CD14-positive monocyte (primary cell): Measurements from ENCODE around the gene ANAPC13. TPM values are rescaled to one million over a fixed set of nuclear protein-coding genes. Genes with fewer than 3 reads are reported as not detected.

Experiments used
- DNase-seq, 3 donors: peaks; one replicate each; pipeline ENCODE4 v3.0.0-alpha.2; 2011 to 2022
- H2AFZ ChIP-seq: 2 replicates; pipeline ENCODE4 v1.6.0; 2012; ENCODE audit warnings: mild to moderate bottlenecking, low read depth, low read length, inconsistent platforms; ENCODE audit not compliant: insufficient read depth, poor library complexity, severe bottlenecking
- H3K27ac ChIP-seq, 2 donors: 1 replicate in 1 of 2; 2 replicates in 1 of 2; pipeline ENCODE4 v1.5.1; 2012 to 2013; ENCODE audit warnings: low read length in 2 of 2, control low read depth in 1 of 2, inconsistent platforms in 1 of 2, low read depth in 1 of 2, mild to moderate bottlenecking in 1 of 2
- H3K27me3 ChIP-seq, 2 donors: one replicate each; pipeline versions ENCODE4 v1.6.0 to v1.6.1; 2011 to 2013; ENCODE audit warnings: low read length in 2 of 2; ENCODE audit not compliant: control insufficient read depth in 2 of 2, insufficient read depth in 2 of 2
- H3K36me3 ChIP-seq, 2 donors: replicated peaks in 1 of 2; 1 replicate in 1 of 2; 2 replicates in 1 of 2; pipeline versions ENCODE4 v1.5.1 to v1.6.1; 2012 to 2013; ENCODE audit warnings: low read length in 2 of 2, control low read depth in 1 of 2, inconsistent platforms in 1 of 2, mild to moderate bottlenecking in 1 of 2; ENCODE audit not compliant: insufficient read depth in 2 of 2, control insufficient read depth in 1 of 2
- H3K4me1 ChIP-seq, 2 donors: 1 replicate in 1 of 2; 2 replicates in 1 of 2; pipeline versions ENCODE4 v1.5.1 to v1.6.1; 2012 to 2013; ENCODE audit warnings: low read length in 2 of 2, control low read depth in 1 of 2, inconsistent platforms in 1 of 2, mild to moderate bottlenecking in 1 of 2, moderate library complexity in 1 of 2; ENCODE audit not compliant: insufficient read depth in 2 of 2, control insufficient read depth in 1 of 2
- H3K4me2 ChIP-seq: replicated peaks from 2 replicates; pipeline ENCODE3; 2012; ENCODE audit warnings: low read length, moderate library complexity, mild to moderate bottlenecking; ENCODE audit not compliant: poor library complexity, severe bottlenecking; ENCODE audit errors: extremely low read depth
- H3K4me3 ChIP-seq, 3 experiments: fragments of 200-600 bp in 1 of 3; sonication (generic) in 1 of 3; replicated peaks in 1 of 3; 1 replicate in 2 of 3; 2 replicates in 1 of 3; pipeline ENCODE4 v1.5.1; 2011 to 2013; ENCODE audit warnings: low read length in 3 of 3, mild to moderate bottlenecking in 3 of 3, control low read depth in 2 of 3, low read depth in 2 of 3, inconsistent platforms in 1 of 3, moderate library complexity in 1 of 3
- H3K79me2 ChIP-seq: 2 replicates; pipeline ENCODE4 v1.6.0; 2012; ENCODE audit warnings: mild to moderate bottlenecking, control low read depth, inconsistent platforms, low read length, moderate library complexity; ENCODE audit not compliant: insufficient read depth
- H3K9ac ChIP-seq: 2 replicates; pipeline ENCODE4 v1.6.0; 2017; ENCODE audit warnings: low read length, mild to moderate bottlenecking; ENCODE audit not compliant: insufficient read depth, poor library complexity, severe bottlenecking
- H3K9me3 ChIP-seq, 2 donors: replicated peaks in 1 of 2; 1 replicate in 1 of 2; 2 replicates in 1 of 2; pipeline versions ENCODE4 v1.5.1 to v1.6.1; 2012 to 2013; ENCODE audit warnings: low read length in 2 of 2, control low read depth in 1 of 2; ENCODE audit not compliant: control insufficient read depth in 1 of 2, insufficient read depth in 1 of 2
- H4K20me1 ChIP-seq: 2 replicates; pipeline ENCODE4 v1.6.0; 2012; ENCODE audit warnings: mild to moderate bottlenecking, low read length, control low read depth, moderate library complexity; ENCODE audit not compliant: insufficient read depth
- H3K27ac Mint-ChIP-seq, 7 donors: one replicate each; pipeline ENCODE4 v1.8.0; 2020; ENCODE audit warnings: mild to moderate bottlenecking in 7 of 7, mixed read lengths in 7 of 7, moderate library complexity in 6 of 7, inconsistent platforms in 2 of 7
- H3K27me3 Mint-ChIP-seq, 3 donors: one replicate each; pipeline ENCODE4 v1.8.0; 2021 to 2022; ENCODE audit warnings: low read depth in 3 of 3, mild to moderate bottlenecking in 3 of 3, mixed read lengths in 3 of 3, moderate library complexity in 3 of 3, inconsistent platforms in 1 of 3
- H3K36me3 Mint-ChIP-seq, 2 donors: one replicate each; pipeline ENCODE4 v1.8.0; 2020; ENCODE audit warnings: mixed read lengths in 2 of 2, inconsistent platforms in 1 of 2, mild to moderate bottlenecking in 1 of 2
- H3K4me1 Mint-ChIP-seq: one replicate; pipeline ENCODE4 v1.8.0; 2020; ENCODE audit warnings: mild to moderate bottlenecking, mixed read lengths
- H3K4me3 Mint-ChIP-seq, 2 donors: one replicate each; pipeline ENCODE4 v1.8.0; 2020; ENCODE audit warnings: mild to moderate bottlenecking in 2 of 2, mixed read lengths in 2 of 2, moderate library complexity in 1 of 2
- H3K9me3 Mint-ChIP-seq, 7 donors: one replicate each; pipeline ENCODE4 v1.8.0; 2020 to 2022; ENCODE audit warnings: mixed read lengths in 7 of 7, mild to moderate bottlenecking in 6 of 7, moderate library complexity in 6 of 7, inconsistent platforms in 2 of 7
- CTCF ChIP-seq: fragments of 200-600 bp; IDR thresholded peaks from one replicate; pipeline ENCODE4 v1.8.0; 2022; ENCODE audit warnings: antibody characterized with exemption, mild to moderate bottlenecking
- WGBS: methylation state at CpG from one replicate; pipeline ENCODE4 v1.1.5; 2013; ENCODE audit warnings: missing lambda C conversion rate; ENCODE audit not compliant: insufficient coverage; 5-methylcytosine and 5-hydroxymethylcytosine counted together
- intact Hi-C, 2 donors: fragments of 100-400 bp; cut with micrococcal nuclease; formaldehyde crosslinking; loops; one replicate each; pipeline versions ENCODE4 v1.15.0 to v1.15.1; 2023
- polyA plus RNA-seq, 3 donors: library from polyadenylated mRNA; depleted of rRNA in 1 of 3; unstranded in 2 of 3; stranded (reverse) in 1 of 3; fragments of 300-500 nt in 2 of 3; fragments of >200 nt in 1 of 3; fragmentation: Illumina TruSeq in 2 of 3; gene quantifications; 1 replicate in 2 of 3; 2 replicates in 1 of 3; pipeline ENCODE4 v1.2.3, GENCODE V29; 2012 to 2021

Gene ANAPC13
- polyA plus RNA-seq, 3 donors: 33.5 to 102 (median 92.4) TPM

- Histone ChIP-seq H3K4me3 (no peak overlapping the region), H3K27me3 (peaks cover 0 to 2% of the 10 kb centered on the region in 2 donors), H3K9me3 (no peaks in the 10 kb centered on the region), H3K4me2 (no peak overlapping the region), H3K27ac (no peak overlapping the region), H3K4me1 (no peaks in the 10 kb centered on the region), H4K20me1 (no peaks in the 10 kb centered on the region), H3K9ac (no peak overlapping the region), H3K36me3 (no peaks in the 10 kb centered on the region), H2AFZ (no peak overlapping the region), H3K79me2 (no peaks in the 10 kb centered on the region)
- intact Hi-C loops: no loop called here
- 100% methylated on average over 3 of the region's 4 CpGs for WGBS
- no peak for DNase-seq
- peaks cover 4 to 12% (median 11%) of the 10 kb centered on the region in 3 donors for H3K27me3 Mint-ChIP-seq
- TF ChIP-seq CTCF: no peak
- H3K9me3 Mint-ChIP-seq: no peaks in the 10 kb centered on the region
- H3K4me3 Mint-ChIP-seq: no peak overlapping the region
- no peaks in the 10 kb centered on the region for H3K36me3 Mint-ChIP-seq
- no peak overlapping the region for H3K27ac Mint-ChIP-seq
- no peaks in the 10 kb centered on the region for H3K4me1 Mint-ChIP-seq
Observed at GRCh38 chr3:134430174-134430573, 55.6 kb downstream of the ANAPC13 start.

- intact Hi-C loops: no loop called here
- H3K36me3 Mint-ChIP-seq: no peaks in the 10 kb centered on the region
- no peaks in the 10 kb centered on the region for H3K9me3 ChIP-seq
- H2AFZ ChIP-seq: no peak overlapping the region
- no peaks in the 10 kb centered on the region for H3K4me1 ChIP-seq
- no peaks in the 10 kb centered on the region for H3K79me2 ChIP-seq
- H3K9me3 Mint-ChIP-seq: no peaks in the 10 kb centered on the region
- no peaks in the 10 kb centered on the region for H4K20me1 ChIP-seq
- peaks cover 4 to 11% (median 11%) of the 10 kb centered on the region in 3 donors for H3K27me3 Mint-ChIP-seq
- peaks cover 0 to 2% of the 10 kb centered on the region in 2 donors for H3K27me3 ChIP-seq
- no peaks in the 10 kb centered on the region for H3K4me1 Mint-ChIP-seq
- no peaks in the 10 kb centered on the region for H3K36me3 ChIP-seq
- no peak overlapping the region for H3K9ac ChIP-seq
- H3K4me3 Mint-ChIP-seq: no peak overlapping the region
- TF ChIP-seq CTCF: no peak
- 86% methylated on average over 1 of the region's 4 CpGs for WGBS
- H3K27ac Mint-ChIP-seq: no peak overlapping the region
- no peak overlapping the region for H3K27ac ChIP-seq
- H3K4me2 ChIP-seq: no peak overlapping the region
- no peak overlapping the region for H3K4me3 ChIP-seq
- DNase-seq: no peak
Observed at GRCh38 chr3:134428401-134428800, 57.4 kb downstream of the ANAPC13 start.

Other genes with a start within 250 kb of the ANAPC13 start
- gene RYK, start 235.1 kb downstream of the ANAPC13 start, polyA plus RNA-seq: 10 to 100 TPM in 1 of 3 donors, 1 to 10 TPM in 2; 3.5 to 14.2 (median 5.0) TPM
- under 1 TPM in 1 of 3 donors, not detected in 2; 0.01 TPM for gene AMOTL2, start 111.5 kb downstream of the ANAPC13 start, polyA plus RNA-seq
- gene CEP63, start 72 bp upstream of the ANAPC13 start, polyA plus RNA-seq: 10 to 100 TPM; 11.1 to 18.8 (median 17.2) TPM
- under 1 TPM in 2 of 3 donors, not detected in 1; 0.03 to 0.09 TPM for gene KY, start 165.0 kb upstream of the ANAPC13 start, polyA plus RNA-seq